Activated B cell treated with CpG ODN at 0.5 μM for 24 hours (primary cell): ENCODE measurements around the gene SERAC1. TPM values are rescaled to one million over a fixed set of nuclear protein-coding genes. Genes with fewer than 3 reads are reported as not detected.

Experiments
- ATAC-seq: fragments of 200-7000 bp; cut with Tn5 transposase; one replicate; pipeline ENCODE4 v1.10.0; 2021; ENCODE audit warnings: low read depth, mild to moderate bottlenecking, moderate library complexity
- CTCF ChIA-PET: fragments of 350-600 bp; sonication (Branson Sonifier 250); formaldehyde crosslinking; loops from one replicate; lab custom pipeline; 2021; ENCODE audit warnings: antibody characterized with exemption; lab: Charles Lee
- POLR2A ChIA-PET: fragments of 350-600 bp; sonication (Branson Sonifier 250); formaldehyde crosslinking; loops from one replicate; lab custom pipeline; 2021; ENCODE audit warnings: antibody characterized with exemption; lab: Charles Lee
- DNase-seq: peaks from one replicate; pipeline ENCODE4 v3.0.0; 2022
- H3K27ac Mint-ChIP-seq: one replicate; pipeline ENCODE4 v1.8.0; 2020; ENCODE audit warnings: mixed read lengths
- H3K27me3 Mint-ChIP-seq: one replicate; pipeline ENCODE4 v1.8.0; 2021; ENCODE audit warnings: mixed read lengths
- H3K36me3 Mint-ChIP-seq: one replicate; pipeline ENCODE4 v1.8.0; 2021; ENCODE audit warnings: low read depth, mixed read lengths
- H3K4me1 Mint-ChIP-seq: one replicate; pipeline ENCODE4 v1.8.0; 2021; ENCODE audit warnings: mixed read lengths
- H3K4me3 Mint-ChIP-seq: one replicate; pipeline ENCODE4 v1.8.0; 2020; ENCODE audit warnings: mild to moderate bottlenecking, mixed read lengths
- H3K9me3 Mint-ChIP-seq: one replicate; pipeline ENCODE4 v1.8.0; 2020; ENCODE audit warnings: mixed read lengths
- intact Hi-C: fragments of 100-400 bp; cut with micrococcal nuclease; formaldehyde crosslinking; loops from one replicate; pipeline ENCODE4 v1.15.1; 2024
- total RNA-seq: library from RNA; stranded (reverse); gene quantifications from 2 replicates; pipeline ENCODE4 v1.2.3, GENCODE V29; 2022
- TF ChIP-seq, protein P1 (sequence below): fragments of 200-600 bp; IDR thresholded peaks from one replicate; pipeline ENCODE4 v1.8.0; 2022; ENCODE audit warnings: antibody characterized with exemption, mild to moderate bottlenecking

SERAC1 gene
- total RNA-seq, 1 donor from 2014 or later: 3.0 TPM

DNA sequence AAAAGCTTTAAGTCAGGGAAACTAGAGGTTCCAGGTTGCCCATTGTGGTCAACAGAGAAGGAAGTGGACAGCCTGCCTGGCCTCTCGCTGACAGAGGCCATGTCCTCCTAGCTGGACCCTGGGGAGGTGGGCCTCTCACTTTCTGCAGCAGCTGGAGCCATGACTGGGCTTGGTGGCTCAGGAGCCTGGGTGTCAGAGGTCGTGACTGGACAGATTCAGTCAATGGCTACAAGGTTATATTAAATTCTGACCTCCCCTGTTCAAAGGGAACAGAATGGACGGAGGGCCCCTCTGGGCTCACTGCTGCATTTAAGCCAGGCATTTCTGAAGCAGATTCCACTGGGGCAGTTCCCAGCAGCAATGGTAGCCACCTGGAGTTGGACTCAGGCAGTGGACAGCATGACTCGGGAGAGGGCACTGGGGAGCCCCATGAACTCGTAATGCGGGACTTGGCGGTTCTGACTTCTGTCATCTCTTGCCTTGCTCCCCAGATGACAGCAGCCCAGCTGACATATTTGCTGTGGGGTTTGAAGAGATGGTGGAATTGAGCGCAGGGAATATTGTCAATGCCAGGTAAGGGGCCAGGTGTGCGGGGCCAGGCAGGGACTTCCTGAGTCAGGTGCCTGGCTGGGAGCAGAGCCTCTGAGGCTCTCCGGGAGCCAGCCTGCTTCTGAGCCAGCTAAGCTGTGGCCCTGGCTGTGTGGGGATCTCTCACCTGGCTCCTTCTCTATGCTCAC is 99.7 kb downstream of the SERAC1 start:
- peaks cover 55% of the 10 kb centered on the region for H3K36me3 Mint-ChIP-seq
- POLR2A ChIA-PET: interaction anchor here (0.6 kb wide), 1 partner anchor 143 kb away, joined by 3 read pairs; no protein-coding TSS in a partner anchor
- ATAC-seq: no peak
- no peaks in the 10 kb centered on the region for H3K9me3 Mint-ChIP-seq
- TF ChIP-seq, protein P1, sequence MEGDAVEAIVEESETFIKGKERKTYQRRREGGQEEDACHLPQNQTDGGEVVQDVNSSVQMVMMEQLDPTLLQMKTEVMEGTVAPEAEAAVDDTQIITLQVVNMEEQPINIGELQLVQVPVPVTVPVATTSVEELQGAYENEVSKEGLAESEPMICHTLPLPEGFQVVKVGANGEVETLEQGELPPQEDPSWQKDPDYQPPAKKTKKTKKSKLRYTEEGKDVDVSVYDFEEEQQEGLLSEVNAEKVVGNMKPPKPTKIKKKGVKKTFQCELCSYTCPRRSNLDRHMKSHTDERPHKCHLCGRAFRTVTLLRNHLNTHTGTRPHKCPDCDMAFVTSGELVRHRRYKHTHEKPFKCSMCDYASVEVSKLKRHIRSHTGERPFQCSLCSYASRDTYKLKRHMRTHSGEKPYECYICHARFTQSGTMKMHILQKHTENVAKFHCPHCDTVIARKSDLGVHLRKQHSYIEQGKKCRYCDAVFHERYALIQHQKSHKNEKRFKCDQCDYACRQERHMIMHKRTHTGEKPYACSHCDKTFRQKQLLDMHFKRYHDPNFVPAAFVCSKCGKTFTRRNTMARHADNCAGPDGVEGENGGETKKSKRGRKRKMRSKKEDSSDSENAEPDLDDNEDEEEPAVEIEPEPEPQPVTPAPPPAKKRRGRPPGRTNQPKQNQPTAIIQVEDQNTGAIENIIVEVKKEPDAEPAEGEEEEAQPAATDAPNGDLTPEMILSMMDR: no peak
- H3K4me3 Mint-ChIP-seq: no peak overlapping the region
- no peaks in the 10 kb centered on the region for H3K27me3 Mint-ChIP-seq
- H3K27ac Mint-ChIP-seq: no peak overlapping the region
- peaks cover 3% of the 10 kb centered on the region for H3K4me1 Mint-ChIP-seq
- CTCF ChIA-PET: no interaction called here
- DNase-seq: no peak
- intact Hi-C loops: no loop called here

DNA sequence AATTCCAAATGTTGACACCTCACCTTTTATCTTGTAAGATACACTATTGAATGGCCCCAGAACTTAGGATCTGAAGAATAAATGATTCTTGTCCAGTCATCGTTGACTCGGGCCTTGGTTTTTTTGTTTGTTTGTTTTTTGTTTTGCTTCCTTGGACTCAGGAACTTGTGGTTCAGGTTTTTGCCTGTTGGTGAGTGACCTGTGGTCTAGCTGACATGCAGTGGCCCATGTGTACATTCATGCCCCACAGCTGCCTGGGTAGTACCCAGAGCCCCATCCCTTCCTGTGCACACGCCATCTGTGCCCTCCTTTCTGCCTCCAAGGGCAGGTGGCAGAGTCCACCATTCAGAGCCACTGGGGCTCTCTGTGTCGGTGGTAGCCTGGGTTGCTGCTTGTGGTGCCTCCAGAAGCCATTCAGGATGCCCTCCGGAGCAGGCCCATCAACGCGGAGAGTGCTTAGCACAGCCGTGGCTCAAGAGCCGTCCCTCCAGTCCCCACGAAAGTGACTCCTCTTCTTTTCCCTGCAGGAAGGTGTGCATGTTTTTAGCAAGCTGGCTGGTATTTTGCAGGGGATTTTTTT is 100.5 kb downstream of the SERAC1 start:
- ATAC-seq (no peak), DNase-seq (no peak)
- ChIA-PET POLR2A (no interaction called here), CTCF (no interaction called here)
- no peak overlapping the region for H3K4me3 Mint-ChIP-seq
- no peaks in the 10 kb centered on the region for H3K27me3 Mint-ChIP-seq
- intact Hi-C loops: no loop called here
- TF ChIP-seq, protein P1: no peak
- H3K4me1 Mint-ChIP-seq: peaks cover 3% of the 10 kb centered on the region
- peaks cover 61% of the 10 kb centered on the region for H3K36me3 Mint-ChIP-seq
- no peak overlapping the region for H3K27ac Mint-ChIP-seq
- no peaks in the 10 kb centered on the region for H3K9me3 Mint-ChIP-seq

DNA sequence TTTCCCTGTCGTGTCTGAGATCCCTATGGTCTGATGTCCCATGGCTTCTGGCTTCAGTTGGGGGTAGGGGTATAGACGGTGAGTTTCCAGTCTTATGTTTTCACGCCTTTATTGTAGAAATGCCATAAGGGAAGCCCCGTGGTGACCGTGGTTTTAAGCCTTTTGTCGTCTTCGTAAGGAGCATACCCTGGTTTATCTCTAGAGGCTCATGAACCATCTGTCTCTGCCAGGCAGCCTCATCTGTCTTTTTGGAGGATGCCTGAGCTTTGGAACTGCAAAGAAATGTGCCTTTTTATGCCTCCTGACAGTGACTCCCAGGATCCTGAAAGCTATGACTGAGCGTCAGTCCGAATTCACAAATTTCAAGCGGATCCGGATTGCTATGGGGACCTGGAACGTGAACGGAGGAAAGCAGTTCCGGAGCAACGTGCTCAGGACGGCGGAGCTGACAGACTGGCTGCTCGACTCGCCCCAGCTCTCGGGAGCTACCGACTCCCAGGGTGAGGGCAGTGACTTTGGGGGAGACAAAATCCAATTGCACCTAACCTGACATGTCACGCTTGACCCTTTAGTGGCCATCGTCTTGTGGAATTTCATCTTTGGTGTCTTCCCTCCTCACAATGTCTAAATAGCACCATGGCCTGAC is 101.8 kb downstream of the SERAC1 start:
- Mint-ChIP-seq H3K4me3 (no peak overlapping the region), H3K27me3 (no peaks in the 10 kb centered on the region), H3K4me1 (no peaks in the 10 kb centered on the region), H3K36me3 (peaks cover 60% of the 10 kb centered on the region), H3K9me3 (no peaks in the 10 kb centered on the region), H3K27ac (no peak overlapping the region)
- DNase-seq: no peak
- TF ChIP-seq, protein P1: no peak
- ChIA-PET CTCF (no interaction called here), POLR2A (no interaction called here)
- intact Hi-C loops: no loop called here
- no peak for ATAC-seq

DNA sequence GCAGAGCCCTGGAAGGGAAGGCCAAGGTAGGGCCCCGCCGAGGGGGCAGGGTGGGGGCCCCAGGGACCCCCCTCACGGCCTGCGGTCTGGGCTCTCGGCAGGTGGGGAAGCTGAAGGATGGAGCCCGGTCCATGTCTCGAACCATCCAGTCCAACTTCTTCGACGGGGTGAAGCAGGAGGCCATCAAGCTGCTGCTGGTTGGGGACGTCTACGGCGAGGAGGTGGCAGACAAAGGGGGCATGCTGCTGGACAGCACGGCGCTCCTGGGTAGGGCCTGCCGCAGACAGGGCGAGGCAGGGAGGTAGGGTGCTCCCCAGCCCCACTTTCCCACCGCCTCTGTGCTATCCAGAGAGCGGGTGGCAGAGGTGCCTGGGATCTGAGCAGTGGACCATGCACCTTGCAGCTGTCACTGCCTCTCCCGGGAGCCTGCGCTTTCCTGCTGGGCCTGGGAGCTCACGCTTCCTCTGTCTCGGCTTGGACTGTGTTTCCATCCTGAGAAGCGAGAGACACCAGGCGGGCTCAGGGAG is 103.3 kb downstream of the SERAC1 start:
- CTCF ChIA-PET: no interaction called here
- H3K27me3 Mint-ChIP-seq: no peaks in the 10 kb centered on the region
- intact Hi-C loops: no loop called here
- ATAC-seq: no peak
- peaks cover 50% of the 10 kb centered on the region for H3K36me3 Mint-ChIP-seq
- TF ChIP-seq, protein P1: no peak
- no peaks in the 10 kb centered on the region for H3K9me3 Mint-ChIP-seq
- H3K4me1 Mint-ChIP-seq: no peaks in the 10 kb centered on the region
- no peak for DNase-seq
- no peak overlapping the region for H3K27ac Mint-ChIP-seq
- H3K4me3 Mint-ChIP-seq: no peak overlapping the region
- POLR2A ChIA-PET: no interaction called here

DNA sequence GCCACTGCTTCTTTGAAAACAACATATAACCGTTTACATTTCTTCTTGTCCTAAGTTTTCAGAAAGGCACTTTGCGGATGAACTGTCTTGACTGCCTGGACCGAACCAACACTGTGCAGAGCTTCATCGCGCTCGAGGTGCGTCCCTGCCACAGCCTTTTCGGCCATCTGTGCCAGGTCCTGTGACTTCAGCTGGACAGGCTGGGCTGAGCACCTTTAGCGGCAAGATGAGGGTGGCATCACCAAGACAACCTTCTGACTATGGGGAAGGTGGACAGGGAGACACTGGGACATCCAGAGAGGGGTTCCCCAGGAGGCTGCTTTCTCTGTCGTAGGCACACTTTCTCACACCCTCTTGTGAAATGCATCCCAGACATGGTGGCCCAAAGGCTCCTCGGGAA is 104.3 kb downstream of the SERAC1 start:
- no peaks in the 10 kb centered on the region for H3K27me3 Mint-ChIP-seq
- TF ChIP-seq, protein P1: no peak
- peaks cover 42% of the 10 kb centered on the region for H3K36me3 Mint-ChIP-seq
- no peak overlapping the region for H3K4me3 Mint-ChIP-seq
- no peak for ATAC-seq
- no peak for DNase-seq
- intact Hi-C loops: no loop called here
- no peaks in the 10 kb centered on the region for H3K4me1 Mint-ChIP-seq
- H3K9me3 Mint-ChIP-seq: no peaks in the 10 kb centered on the region
- CTCF ChIA-PET: interaction anchor here (2.3 kb wide), 1 partner anchor 8 kb away, joined by 5 read pairs; no protein-coding TSS in a partner anchor
- no peak overlapping the region for H3K27ac Mint-ChIP-seq
- POLR2A ChIA-PET: no interaction called here
